ENCODE data around the gene NCS1. TPM values are rescaled to one million over a fixed set of nuclear protein-coding genes. Genes with fewer than 3 reads are reported as not detected.

NCS1 gene
- total RNA-seq, 1 experiment from 2014 or later = 68.7 TPM

DNA sequence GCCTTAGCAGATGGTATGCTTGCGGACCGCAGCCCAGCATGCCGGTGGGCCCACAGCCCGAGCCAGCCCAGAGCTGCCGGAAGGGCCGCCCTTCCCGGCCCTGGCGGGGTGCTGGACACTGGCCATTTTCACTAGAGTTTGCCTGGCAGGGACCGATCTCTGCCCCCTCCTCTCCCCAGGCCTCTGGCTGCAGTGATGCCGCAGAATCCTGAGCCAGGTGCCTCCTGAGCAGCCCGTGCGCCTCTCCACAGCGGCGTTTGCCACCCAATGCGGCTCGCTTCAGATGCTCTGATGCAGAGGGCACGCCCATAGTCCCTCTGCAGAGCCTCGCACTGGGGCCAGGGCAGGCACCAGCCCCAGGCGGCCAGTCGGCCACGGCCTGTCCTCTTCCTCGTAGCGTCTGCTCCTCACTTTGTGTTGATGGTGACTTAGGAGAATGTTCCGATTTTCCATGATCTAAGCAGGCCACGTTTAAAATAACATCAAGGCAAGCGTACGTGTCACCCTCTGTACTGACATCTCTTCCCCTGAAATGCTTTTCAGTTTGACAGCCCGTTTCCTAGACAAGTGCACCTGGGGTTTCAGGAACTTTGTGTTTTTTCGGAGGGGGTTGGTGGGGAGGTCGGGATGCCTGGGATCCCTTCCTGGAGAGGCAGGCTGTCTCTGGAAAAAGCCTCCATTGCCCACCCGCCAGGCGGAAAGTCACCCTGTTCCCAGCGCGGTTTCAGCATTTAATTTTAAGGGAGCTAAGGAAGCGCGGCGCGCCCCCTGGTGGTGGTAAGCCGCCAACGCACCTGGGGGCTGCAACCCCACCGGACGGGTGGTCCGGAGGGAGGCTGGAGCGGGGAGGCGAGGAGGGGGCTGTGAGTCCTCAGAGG, 63.6 kb downstream of the NCS1 start:
- Histone ChIP-seq H3K4me1 (ENCODE audit: control insufficient read depth in 1 of 2, insufficient read depth in 2 of 2, low read length in 2 of 2) (peaks cover 0 to 9% of the 10 kb centered on the region in 2 experiments; a peak in 1 of 4 replicates), H3K9me3 (ENCODE audit: control insufficient read depth in 1 of 2, insufficient read depth in 1 of 2, low read depth in 1 of 2, low read length in 2 of 2) (no peaks in the 10 kb centered on the region), H3K27ac (ENCODE audit: low read depth, low read length) (no peak overlapping the region; the same call in 1 of the 2 replicates), H4K20me1 (ENCODE audit: insufficient read depth) (no peaks in the 10 kb centered on the region), H2AFZ (ENCODE audit: low read depth, low read length, poor library complexity, severe bottlenecking) (no peak overlapping the region), H3K9me2 (ENCODE audit: insufficient read depth) (no peaks in the 10 kb centered on the region), H3K27me3 (ENCODE audit: insufficient read depth, low read length) (no peaks in the 10 kb centered on the region), H3K4me3 (replicated peaks in 1 of 2; ENCODE audit: low read depth in 1 of 2, low read length in 2 of 2) (no peak overlapping the region), H3K79me2 (ENCODE audit: insufficient read depth, low read length) (no peaks in the 10 kb centered on the region), H3K9ac (ENCODE audit: low read length) (no peak overlapping the region), H3K4me2 (ENCODE audit: low read length) (no peak overlapping the region), H3K36me3 (ENCODE audit: control insufficient read depth in 1 of 2, insufficient read depth in 2 of 2, low read length in 2 of 2) (peaks cover 8 to 9% of the 10 kb centered on the region in 2 experiments; a peak in 3 of 4 replicates)
- ChIA-PET CTCF (interaction anchor here (0.7 to 1.0 kb wide), 6 partner anchors 8 to 129 kb away, joined by 3 to 7 read pairs (median 4); no protein-coding TSS in a partner anchor), RAD21 (ENCODE audit: low non-redundant PET in 1 of 2, low total read pairs in 2 of 2, uncharacterized antibody in 2 of 2, unreplicated experiment in 2 of 2) (interaction anchor here in 1 of 2 experiments (1.0 kb wide), 1 partner anchor 128 kb away, joined by 5 read pairs; no protein-coding TSS in a partner anchor), POLR2A (no interaction called here)
- no peak for DNase-seq (ENCODE audit: low read depth, low spot score)
- TF ChIP-seq TCF7L2 (IDR thresholded peaks at IDR 0.05; ENCODE audit: borderline replicate concordance, extremely low read depth, insufficient read depth, insufficient read length) (no peak), RAD21 (IDR thresholded peaks at IDR 0.05; ENCODE audit: low read depth) (peak; percentile 89), JUND (IDR thresholded peaks at IDR 0.05) (no peak)
- TF ChIP-seq, protein P1, sequence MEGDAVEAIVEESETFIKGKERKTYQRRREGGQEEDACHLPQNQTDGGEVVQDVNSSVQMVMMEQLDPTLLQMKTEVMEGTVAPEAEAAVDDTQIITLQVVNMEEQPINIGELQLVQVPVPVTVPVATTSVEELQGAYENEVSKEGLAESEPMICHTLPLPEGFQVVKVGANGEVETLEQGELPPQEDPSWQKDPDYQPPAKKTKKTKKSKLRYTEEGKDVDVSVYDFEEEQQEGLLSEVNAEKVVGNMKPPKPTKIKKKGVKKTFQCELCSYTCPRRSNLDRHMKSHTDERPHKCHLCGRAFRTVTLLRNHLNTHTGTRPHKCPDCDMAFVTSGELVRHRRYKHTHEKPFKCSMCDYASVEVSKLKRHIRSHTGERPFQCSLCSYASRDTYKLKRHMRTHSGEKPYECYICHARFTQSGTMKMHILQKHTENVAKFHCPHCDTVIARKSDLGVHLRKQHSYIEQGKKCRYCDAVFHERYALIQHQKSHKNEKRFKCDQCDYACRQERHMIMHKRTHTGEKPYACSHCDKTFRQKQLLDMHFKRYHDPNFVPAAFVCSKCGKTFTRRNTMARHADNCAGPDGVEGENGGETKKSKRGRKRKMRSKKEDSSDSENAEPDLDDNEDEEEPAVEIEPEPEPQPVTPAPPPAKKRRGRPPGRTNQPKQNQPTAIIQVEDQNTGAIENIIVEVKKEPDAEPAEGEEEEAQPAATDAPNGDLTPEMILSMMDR (IDR thresholded peaks at IDR 0.05 in 2 of 3, conservative IDR thresholded peaks at IDR 0.05 in 1 of 3; ENCODE audit: borderline replicate concordance in 1 of 3, insufficient read depth in 1 of 3, low read depth in 2 of 3, low read length in 2 of 3) = peak; percentile 86 to 98 (median 97)
- TF ChIP-seq, protein P2, sequence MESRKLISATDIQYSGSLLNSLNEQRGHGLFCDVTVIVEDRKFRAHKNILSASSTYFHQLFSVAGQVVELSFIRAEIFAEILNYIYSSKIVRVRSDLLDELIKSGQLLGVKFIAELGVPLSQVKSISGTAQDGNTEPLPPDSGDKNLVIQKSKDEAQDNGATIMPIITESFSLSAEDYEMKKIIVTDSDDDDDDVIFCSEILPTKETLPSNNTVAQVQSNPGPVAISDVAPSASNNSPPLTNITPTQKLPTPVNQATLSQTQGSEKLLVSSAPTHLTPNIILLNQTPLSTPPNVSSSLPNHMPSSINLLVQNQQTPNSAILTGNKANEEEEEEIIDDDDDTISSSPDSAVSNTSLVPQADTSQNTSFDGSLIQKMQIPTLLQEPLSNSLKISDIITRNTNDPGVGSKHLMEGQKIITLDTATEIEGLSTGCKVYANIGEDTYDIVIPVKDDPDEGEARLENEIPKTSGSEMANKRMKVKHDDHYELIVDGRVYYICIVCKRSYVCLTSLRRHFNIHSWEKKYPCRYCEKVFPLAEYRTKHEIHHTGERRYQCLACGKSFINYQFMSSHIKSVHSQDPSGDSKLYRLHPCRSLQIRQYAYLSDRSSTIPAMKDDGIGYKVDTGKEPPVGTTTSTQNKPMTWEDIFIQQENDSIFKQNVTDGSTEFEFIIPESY (IDR thresholded peaks at IDR 0.05; ENCODE audit: extremely low read depth, insufficient replicate concordance, low read length) = no peak
- intact Hi-C loops (cut with micrococcal nuclease) = loop anchor here (1.0 kb wide), 1 partner anchor 128 kb away; no protein-coding TSS in a partner anchor
- no TSS peak for BruUV-seq (replicated peaks)
- peak; percentile 49 for ATAC-seq
